Sigmoid colon (tissue), 4 donors: ENCODE results near the gene SAMD4A.

Experiments used
- CTCF ChIP-seq, 4 experiments: fragments of 450-650 bp in 3 of 4; fragments of 200-600 bp in 1 of 4; IDR thresholded peaks; one replicate each; pipeline ENCODE4 v1.5.1; 2016 to 2019; ENCODE audit warnings: antibody characterized with exemption in 4 of 4, mild to moderate bottlenecking in 3 of 4, moderate library complexity in 2 of 4
- POLR2A ChIP-seq, 2 donors: fragments of 450-650 bp; IDR thresholded peaks; one replicate each; pipeline ENCODE4 v1.6.1; 2016; ENCODE audit warnings: antibody characterized with exemption in 2 of 2, mild to moderate bottlenecking in 2 of 2, moderate library complexity in 2 of 2
- POLR2AphosphoS5 ChIP-seq, 4 donors: sonication (generic); formaldehyde crosslinking; IDR thresholded peaks; one replicate each; pipeline ENCODE4 v1.6.1; 2017; ENCODE audit warnings: antibody characterized with exemption in 4 of 4

DNA sequence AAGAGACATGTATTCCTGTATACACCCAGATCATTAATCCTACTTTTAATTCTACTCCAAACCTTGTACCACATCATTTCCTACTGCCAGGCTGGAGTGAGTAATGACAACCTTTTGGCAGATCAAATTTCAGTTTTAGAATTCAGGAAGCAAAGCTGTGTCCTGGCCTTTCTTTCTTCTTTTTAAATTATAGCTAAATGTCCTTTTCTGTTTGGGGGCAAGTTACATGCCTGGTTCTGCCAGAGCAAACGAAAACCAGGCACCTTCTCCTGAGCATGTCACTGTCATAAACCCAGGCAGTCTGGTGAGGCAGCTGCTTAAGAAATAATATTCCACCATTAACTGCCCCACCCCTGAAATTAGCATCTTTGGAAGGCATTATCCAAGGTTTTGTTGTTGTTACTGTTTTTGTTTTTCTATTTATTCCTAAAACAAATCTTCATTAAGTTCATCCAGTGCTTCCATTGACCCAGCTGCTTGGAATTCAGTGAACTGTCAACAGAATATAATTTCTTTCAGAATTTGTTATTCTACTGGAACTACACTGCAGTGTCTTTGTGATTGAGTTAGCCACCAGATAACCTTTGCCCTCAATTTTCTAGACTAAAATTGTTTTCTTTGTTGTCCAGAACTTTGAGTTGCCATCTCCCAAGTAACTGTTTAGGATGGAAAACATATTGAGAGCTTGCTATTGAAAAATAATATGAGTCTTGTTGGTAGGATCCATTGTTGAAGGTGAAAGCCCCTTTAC is 33.2 kb downstream of the SAMD4A start:
- TF ChIP-seq CTCF (IDR thresholded peaks at IDR 0.05): no peak
- no peak for TF ChIP-seq POLR2AphosphoS5 (IDR thresholded peaks at IDR 0.05)
- TF ChIP-seq POLR2A (IDR thresholded peaks at IDR 0.05): no peak
